ENCODE results near the gene MYL6B. TPM values are rescaled to one million over a fixed set of nuclear protein-coding genes. Genes with fewer than 3 reads are reported as not detected.
A peak's percentile ranks its signal among the peaks of the same experiment; 100 is the strongest.

The MYL6B gene
- total RNA-seq, 2 experiments from 2014 or later: 6.2 to 6.4 TPM

DNA sequence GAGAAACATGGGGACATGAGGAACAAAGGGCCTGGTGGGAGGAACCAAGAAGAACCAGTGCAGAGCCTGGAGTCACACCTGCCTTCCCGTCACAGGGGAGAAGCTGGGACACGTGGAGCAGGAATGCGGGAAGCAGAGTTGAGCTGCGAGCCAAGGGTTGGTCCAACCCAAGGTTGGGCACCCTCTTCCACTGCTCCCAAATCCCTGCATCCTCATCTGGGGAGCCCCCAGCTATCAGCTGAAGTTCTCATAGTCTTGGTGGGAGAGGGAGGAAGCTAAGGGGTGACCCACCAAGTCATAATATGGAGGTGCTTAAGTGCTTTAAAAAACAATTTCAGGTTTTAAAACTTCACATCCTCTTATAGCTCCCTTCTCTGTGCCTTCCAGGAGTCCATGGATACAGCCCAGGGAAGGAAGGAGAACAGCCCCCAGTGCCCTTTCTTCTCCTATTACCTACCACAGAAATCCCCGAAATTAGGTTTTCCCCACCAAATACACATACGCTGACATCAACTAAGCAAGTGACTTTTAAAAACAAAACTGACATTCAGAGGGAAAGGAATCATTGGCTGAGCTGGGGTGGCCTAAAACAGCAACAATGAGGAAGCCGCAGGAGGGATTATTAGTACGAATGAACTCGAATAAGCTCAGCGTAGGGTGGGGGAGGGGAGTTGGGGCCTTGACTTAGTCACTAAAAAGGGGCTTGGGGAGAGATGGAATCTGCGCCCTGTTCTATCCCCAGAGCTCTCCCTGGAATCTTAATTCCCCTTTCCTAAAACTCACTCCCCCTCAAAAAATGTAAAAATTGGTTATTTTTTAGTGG is 10.3 kb downstream of the MYL6B start:
- ATAC-seq (ENCODE audit: poor library complexity): no peak
- ChIA-PET CTCF (interaction anchor here (0.8 to 5.3 kb wide), 5 partner anchors 11 to 95 kb away, joined by 3 to 42 read pairs (median 6); partner anchors contain the start of genes ANKRD52, MYL6B and SMARCC2), POLR2A (interaction anchor here (0.7 to 6.7 kb wide), 11 partner anchors 11 to 473 kb away, joined by 3 to 89 read pairs (median 5); partner anchors contain the start of genes ESYT1, MYL6B, RNF41 and SMARCC2)
- Histone ChIP-seq H3K4me1 (ENCODE audit: insufficient read depth, low read length) (peaks cover 40% of the 10 kb centered on the region), H3K36me3 (ENCODE audit: insufficient read depth, low read length) (peaks cover 85% of the 10 kb centered on the region), H3K4me3 (ENCODE audit: low read length) (no peak overlapping the region), H3K9me3 (ENCODE audit: control insufficient read depth in 1 of 2, insufficient read depth in 1 of 2, low read length in 2 of 2) (no peaks in the 10 kb centered on the region), H3K27me3 (ENCODE audit: control insufficient read depth in 1 of 2, insufficient read depth in 2 of 2, low read length in 2 of 2) (no peaks in the 10 kb centered on the region), H3K27ac (ENCODE audit: low read depth in 1 of 2, low read length in 2 of 2) (peak overlapping the region in 1 of 2 donors; percentile 1)
- peaks cover 33% of the 10 kb centered on the region for H3K4me1 Mint-ChIP-seq (ENCODE audit: low read depth)
- H3K9me3 Mint-ChIP-seq: no peaks in the 10 kb centered on the region
- peaks cover 87% of the 10 kb centered on the region for H3K36me3 Mint-ChIP-seq (ENCODE audit: low read depth)
- no peak overlapping the region for H3K4me3 Mint-ChIP-seq
- intact Hi-C loops (cut with DNase I, micrococcal nuclease): no loop called here
- TF ChIP-seq, protein P1, sequence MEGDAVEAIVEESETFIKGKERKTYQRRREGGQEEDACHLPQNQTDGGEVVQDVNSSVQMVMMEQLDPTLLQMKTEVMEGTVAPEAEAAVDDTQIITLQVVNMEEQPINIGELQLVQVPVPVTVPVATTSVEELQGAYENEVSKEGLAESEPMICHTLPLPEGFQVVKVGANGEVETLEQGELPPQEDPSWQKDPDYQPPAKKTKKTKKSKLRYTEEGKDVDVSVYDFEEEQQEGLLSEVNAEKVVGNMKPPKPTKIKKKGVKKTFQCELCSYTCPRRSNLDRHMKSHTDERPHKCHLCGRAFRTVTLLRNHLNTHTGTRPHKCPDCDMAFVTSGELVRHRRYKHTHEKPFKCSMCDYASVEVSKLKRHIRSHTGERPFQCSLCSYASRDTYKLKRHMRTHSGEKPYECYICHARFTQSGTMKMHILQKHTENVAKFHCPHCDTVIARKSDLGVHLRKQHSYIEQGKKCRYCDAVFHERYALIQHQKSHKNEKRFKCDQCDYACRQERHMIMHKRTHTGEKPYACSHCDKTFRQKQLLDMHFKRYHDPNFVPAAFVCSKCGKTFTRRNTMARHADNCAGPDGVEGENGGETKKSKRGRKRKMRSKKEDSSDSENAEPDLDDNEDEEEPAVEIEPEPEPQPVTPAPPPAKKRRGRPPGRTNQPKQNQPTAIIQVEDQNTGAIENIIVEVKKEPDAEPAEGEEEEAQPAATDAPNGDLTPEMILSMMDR (IDR thresholded peaks at IDR 0.05): no peak
- no peak for DNase-seq
- peak overlapping the region; percentile 71 for H3K27ac Mint-ChIP-seq
- H3K27me3 Mint-ChIP-seq: no peaks in the 10 kb centered on the region

DNA sequence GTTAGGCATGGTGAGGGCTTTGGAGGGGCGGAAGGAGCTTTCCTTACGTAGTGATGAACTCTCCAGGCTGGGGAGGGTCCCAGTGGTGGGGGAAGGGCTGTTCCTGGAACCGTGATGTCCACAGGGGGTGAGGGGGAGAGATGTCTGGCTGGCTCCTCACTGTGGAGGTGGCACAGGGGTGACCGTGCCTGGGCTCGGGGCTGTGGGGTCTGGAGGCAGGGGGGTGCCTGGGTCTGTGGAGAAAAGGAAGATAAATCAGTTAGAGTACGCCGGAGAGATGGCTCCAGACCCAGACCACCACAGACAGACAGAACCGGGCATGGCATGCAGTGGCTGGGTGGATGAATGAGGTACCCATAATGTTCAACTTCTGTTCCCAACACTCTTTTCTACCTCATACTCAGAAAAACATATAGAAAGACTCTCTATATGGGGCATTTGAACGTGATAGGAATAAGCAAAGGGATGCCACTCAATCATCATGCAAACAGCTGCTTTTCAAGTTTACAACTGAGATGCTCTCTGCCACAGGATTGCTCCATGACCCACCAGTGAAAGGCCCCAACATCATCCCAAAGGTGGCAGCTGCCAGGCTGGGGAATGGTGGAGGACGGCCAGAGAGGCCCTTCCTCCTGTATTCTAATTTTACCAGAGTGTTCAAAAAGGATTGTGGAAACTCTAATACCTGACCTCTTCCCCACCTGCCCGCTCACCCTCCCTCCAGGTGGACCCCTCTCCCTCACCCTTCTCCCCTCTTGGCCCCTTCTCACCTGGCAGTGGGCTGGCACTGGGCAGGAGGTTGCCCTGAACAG is 11.4 kb downstream of the MYL6B start:
- Mint-ChIP-seq H3K36me3 (ENCODE audit: low read depth) (peaks cover 86% of the 10 kb centered on the region), H3K4me1 (ENCODE audit: low read depth) (peaks cover 27% of the 10 kb centered on the region), H3K9me3 (no peaks in the 10 kb centered on the region), H3K27ac (peak overlapping the region; percentile 71), H3K27me3 (no peaks in the 10 kb centered on the region), H3K4me3 (peak overlapping the region; percentile 20)
- Histone ChIP-seq H3K9me3 (ENCODE audit: control insufficient read depth in 1 of 2, insufficient read depth in 1 of 2, low read length in 2 of 2) (no peaks in the 10 kb centered on the region), H3K27ac (ENCODE audit: low read depth in 1 of 2, low read length in 2 of 2) (no peak overlapping the region), H3K4me3 (ENCODE audit: low read length) (no peak overlapping the region), H3K4me1 (ENCODE audit: insufficient read depth, low read length) (peaks cover 37% of the 10 kb centered on the region), H3K36me3 (ENCODE audit: insufficient read depth, low read length) (peaks cover 94% of the 10 kb centered on the region), H3K27me3 (ENCODE audit: control insufficient read depth in 1 of 2, insufficient read depth in 2 of 2, low read length in 2 of 2) (no peaks in the 10 kb centered on the region)
- TF ChIP-seq, protein P1 (IDR thresholded peaks at IDR 0.05): no peak
- DNase-seq: no peak
- no peak for ATAC-seq (ENCODE audit: poor library complexity)
- POLR2A ChIA-PET: interaction anchor here (0.6 to 6.7 kb wide), 11 partner anchors 12 to 472 kb away, joined by 3 to 89 read pairs (median 5); partner anchors contain the start of genes ESYT1, MYL6B, RNF41 and SMARCC2
- intact Hi-C loops (cut with DNase I, micrococcal nuclease): no loop called here
- CTCF ChIA-PET: interaction anchor here (0.8 to 5.3 kb wide), 3 partner anchors 12 to 38 kb away, joined by 3 to 42 read pairs (median 7); partner anchors contain the start of genes MYL6B and SMARCC2

DNA sequence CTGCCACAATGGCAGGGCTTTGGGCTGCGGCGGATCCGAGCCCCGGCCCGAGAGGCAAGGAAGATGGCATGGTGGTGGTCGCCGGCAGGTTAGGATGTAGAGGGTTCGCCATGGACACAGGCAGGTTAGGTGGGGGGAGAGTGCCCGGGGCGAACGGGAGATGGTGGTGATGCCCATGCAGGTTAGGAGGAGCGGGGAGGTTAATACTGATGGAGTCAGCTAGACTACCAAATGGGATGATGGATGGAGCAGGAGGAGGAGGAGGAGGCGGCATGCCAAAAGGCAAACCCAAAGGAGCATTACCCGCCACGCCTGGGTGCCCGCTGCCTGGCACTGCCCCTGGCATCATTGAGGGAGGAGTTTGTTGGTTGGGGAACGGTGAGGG is 11.9 kb downstream of the MYL6B start:
- TF ChIP-seq, protein P1 (IDR thresholded peaks at IDR 0.05): no peak
- ChIA-PET POLR2A (interaction anchor here (0.7 to 6.7 kb wide), 4 partner anchors 9 to 38 kb away, joined by 3 to 89 read pairs (median 34); partner anchors contain the start of genes ESYT1 and SMARCC2), CTCF (interaction anchor here (1.7 kb wide), 1 partner anchor 25 kb away, joined by 5 read pairs; the partner anchor contains the start of gene SMARCC2)
- Histone ChIP-seq H3K36me3 (ENCODE audit: insufficient read depth, low read length) (peaks cover 96% of the 10 kb centered on the region), H3K27ac (ENCODE audit: low read depth in 1 of 2, low read length in 2 of 2) (no peak overlapping the region), H3K4me3 (ENCODE audit: low read length) (no peak overlapping the region), H3K27me3 (ENCODE audit: control insufficient read depth in 1 of 2, insufficient read depth in 2 of 2, low read length in 2 of 2) (no peaks in the 10 kb centered on the region), H3K4me1 (ENCODE audit: insufficient read depth, low read length) (peaks cover 31% of the 10 kb centered on the region), H3K9me3 (ENCODE audit: control insufficient read depth in 1 of 2, insufficient read depth in 1 of 2, low read length in 2 of 2) (no peaks in the 10 kb centered on the region)
- no peak overlapping the region for H3K4me3 Mint-ChIP-seq
- peaks cover 21% of the 10 kb centered on the region for H3K4me1 Mint-ChIP-seq (ENCODE audit: low read depth)
- no peak for ATAC-seq (ENCODE audit: poor library complexity)
- intact Hi-C loops (cut with DNase I, micrococcal nuclease): no loop called here
- peak overlapping the region; percentile 55 for H3K27ac Mint-ChIP-seq
- DNase-seq: no peak
- H3K36me3 Mint-ChIP-seq (ENCODE audit: low read depth): peaks cover 85% of the 10 kb centered on the region
- no peaks in the 10 kb centered on the region for H3K9me3 Mint-ChIP-seq
- H3K27me3 Mint-ChIP-seq: no peaks in the 10 kb centered on the region
